Vagina (tissue), 2 donors: Measurements from ENCODE around the gene DAG1. TPM values are rescaled to one million over a fixed set of nuclear protein-coding genes. Genes with fewer than 3 reads are reported as not detected.

ENCODE experiments used
- DNase-seq, 2 donors: peaks; one replicate each; pipeline ENCODE4 v3.0.0-alpha.2; 2017; ENCODE audit errors: extremely low spot score in 2 of 2
- H3K27ac ChIP-seq: fragments of 200-600 bp; sonication (generic); one replicate; pipeline ENCODE4 v1.5.1; 2019
- H3K27me3 ChIP-seq: fragments of 200-600 bp; sonication (generic); one replicate; pipeline ENCODE4 v1.5.1; 2019
- H3K36me3 ChIP-seq, 2 donors: fragments of 200-600 bp; sonication (generic); one replicate each; pipeline ENCODE4 v1.5.1; 2017 to 2019
- H3K4me1 ChIP-seq: fragments of 200-600 bp; sonication (generic); one replicate; pipeline ENCODE4 v1.5.1; 2019
- H3K4me3 ChIP-seq, 2 donors: fragments of 200-600 bp; sonication (generic); 1 replicate in 1 of 2; 2 replicates in 1 of 2; pipeline ENCODE4 v1.5.1; 2016 to 2019
- H3K9me3 ChIP-seq: fragments of 200-600 bp; sonication (generic); one replicate; pipeline ENCODE4 v1.5.1; 2019
- POLR2A ChIP-seq, 2 donors: fragments of 450-650 bp; IDR thresholded peaks; one replicate each; pipeline ENCODE4 v1.6.1; 2017; ENCODE audit warnings: antibody characterized with exemption in 2 of 2, mild to moderate bottlenecking in 2 of 2, moderate library complexity in 2 of 2
- POLR2AphosphoS5 ChIP-seq, 2 donors: sonication (generic); formaldehyde crosslinking; IDR thresholded peaks; one replicate each; pipeline ENCODE4 v1.9.0; 2017; ENCODE audit warnings: antibody characterized with exemption in 2 of 2, mild to moderate bottlenecking in 2 of 2, low read depth in 1 of 2; ENCODE audit not compliant: insufficient read depth in 1 of 2
- intact Hi-C: fragments of 100-400 bp; cut with DNase I; formaldehyde crosslinking; loops from one replicate; pipeline ENCODE4 v1.15.1; 2023
- total RNA-seq: library from RNA; depleted of rRNA; stranded (reverse); fragments of >200 nt; gene quantifications from one replicate; pipeline ENCODE4 v1.2.3, GENCODE V29; 2016
- TF ChIP-seq, protein P1 (sequence below), 3 experiments: fragments of 450-650 bp in 2 of 3; fragments of 200-600 bp in 1 of 3; sonication (generic) in 1 of 3; IDR thresholded peaks; one replicate each; pipeline ENCODE4 v1.5.1; 2017 to 2019; ENCODE audit warnings: antibody characterized with exemption in 3 of 3, mild to moderate bottlenecking in 2 of 3, moderate library complexity in 2 of 3

The DAG1 gene
- total RNA-seq, 1 donor from 2014 or later = 46.7 TPM

DNA sequence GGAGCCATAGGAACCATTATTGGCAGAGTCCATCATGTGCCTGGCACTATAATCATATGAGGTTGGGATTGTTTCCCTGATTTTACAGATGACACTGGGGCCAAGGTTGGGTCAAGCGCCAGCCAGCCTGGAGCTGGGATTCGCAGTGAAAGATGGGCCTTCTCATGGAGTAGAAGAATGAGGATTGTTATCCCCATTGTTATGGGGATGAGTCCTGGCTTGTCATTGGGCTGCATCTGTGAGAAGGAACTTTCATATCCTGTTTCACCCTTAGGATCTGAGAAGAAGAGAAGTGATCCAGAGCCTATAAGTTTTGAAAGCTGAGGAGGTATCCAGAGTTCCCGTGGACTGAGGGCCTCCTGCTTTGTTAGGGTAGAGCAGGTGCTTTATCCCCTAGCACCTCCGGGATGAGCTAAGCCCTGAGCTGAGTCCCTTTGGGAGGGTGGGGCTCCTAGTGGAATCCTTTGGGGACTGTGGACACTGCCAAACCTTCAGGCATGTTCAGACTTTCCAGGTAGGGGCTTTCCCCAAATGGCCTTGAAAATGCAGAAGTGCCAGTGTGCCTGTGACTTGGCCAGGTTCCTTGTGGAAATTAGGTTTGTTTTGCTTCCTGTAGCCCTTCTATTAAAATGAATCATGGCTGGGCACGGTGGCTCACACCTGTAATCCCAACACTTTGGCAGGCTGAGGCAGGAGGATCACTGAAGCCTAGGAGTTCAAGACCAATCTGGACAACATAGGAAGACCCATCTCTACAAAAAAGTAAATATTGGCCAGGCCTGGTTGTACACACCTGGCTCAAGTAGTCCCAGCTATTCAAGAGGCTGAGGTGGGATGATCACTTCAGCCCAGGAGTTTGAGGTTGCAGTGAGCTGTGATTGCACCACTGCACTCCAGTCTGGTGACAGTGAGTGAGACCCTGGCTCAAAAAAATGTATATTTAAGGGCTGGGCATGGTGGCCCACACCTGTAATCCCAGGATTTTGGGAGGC, 54.0 kb downstream of the DAG1 start:
- H3K4me3 ChIP-seq = no peak overlapping the region
- intact Hi-C loops = no loop called here
- peaks cover 10% of the 10 kb centered on the region for H3K4me1 ChIP-seq
- no peak overlapping the region for H3K27ac ChIP-seq
- no peak for DNase-seq
- TF ChIP-seq POLR2AphosphoS5 (IDR thresholded peaks at IDR 0.05; ENCODE audit: insufficient read depth in 1 of 2, low read depth in 1 of 2) (peak in 1 of 2 donors; percentile 15), POLR2A (IDR thresholded peaks at IDR 0.05) (no peak)
- TF ChIP-seq, protein P1, sequence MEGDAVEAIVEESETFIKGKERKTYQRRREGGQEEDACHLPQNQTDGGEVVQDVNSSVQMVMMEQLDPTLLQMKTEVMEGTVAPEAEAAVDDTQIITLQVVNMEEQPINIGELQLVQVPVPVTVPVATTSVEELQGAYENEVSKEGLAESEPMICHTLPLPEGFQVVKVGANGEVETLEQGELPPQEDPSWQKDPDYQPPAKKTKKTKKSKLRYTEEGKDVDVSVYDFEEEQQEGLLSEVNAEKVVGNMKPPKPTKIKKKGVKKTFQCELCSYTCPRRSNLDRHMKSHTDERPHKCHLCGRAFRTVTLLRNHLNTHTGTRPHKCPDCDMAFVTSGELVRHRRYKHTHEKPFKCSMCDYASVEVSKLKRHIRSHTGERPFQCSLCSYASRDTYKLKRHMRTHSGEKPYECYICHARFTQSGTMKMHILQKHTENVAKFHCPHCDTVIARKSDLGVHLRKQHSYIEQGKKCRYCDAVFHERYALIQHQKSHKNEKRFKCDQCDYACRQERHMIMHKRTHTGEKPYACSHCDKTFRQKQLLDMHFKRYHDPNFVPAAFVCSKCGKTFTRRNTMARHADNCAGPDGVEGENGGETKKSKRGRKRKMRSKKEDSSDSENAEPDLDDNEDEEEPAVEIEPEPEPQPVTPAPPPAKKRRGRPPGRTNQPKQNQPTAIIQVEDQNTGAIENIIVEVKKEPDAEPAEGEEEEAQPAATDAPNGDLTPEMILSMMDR (IDR thresholded peaks at IDR 0.05) = no peak
- no peaks in the 10 kb centered on the region for H3K27me3 ChIP-seq
- no peaks in the 10 kb centered on the region for H3K9me3 ChIP-seq
- H3K36me3 ChIP-seq = no peaks in the 10 kb centered on the region

DNA sequence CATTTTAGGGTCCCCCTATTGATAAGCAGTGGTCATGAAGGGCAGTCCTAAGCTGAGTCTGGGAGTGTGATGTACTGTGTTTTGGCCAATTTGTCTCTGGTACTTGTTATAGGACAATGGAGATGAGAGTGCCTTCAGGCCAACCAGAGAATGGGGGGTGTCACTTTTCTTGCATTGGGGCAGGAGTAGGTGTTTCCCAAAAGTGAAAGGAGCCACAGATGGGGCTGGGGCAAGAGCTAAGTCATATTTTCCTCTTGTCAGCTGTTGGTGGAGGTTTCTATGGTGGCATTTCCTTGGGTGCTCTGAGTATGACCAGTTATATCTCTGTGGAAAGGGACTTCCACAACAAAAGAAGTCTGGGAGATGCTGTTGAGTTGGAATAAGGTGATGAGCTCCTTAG, 59.5 kb downstream of the DAG1 start:
- Histone ChIP-seq H3K27ac (no peak overlapping the region), H3K27me3 (no peaks in the 10 kb centered on the region), H3K36me3 (peaks cover 0 to 26% of the 10 kb centered on the region in 2 donors), H3K4me1 (peaks cover 1% of the 10 kb centered on the region), H3K4me3 (no peak overlapping the region), H3K9me3 (no peaks in the 10 kb centered on the region)
- intact Hi-C loops = no loop called here
- DNase-seq = no peak
- TF ChIP-seq POLR2A (IDR thresholded peaks at IDR 0.05) = no peak
- no peak for TF ChIP-seq POLR2AphosphoS5 (IDR thresholded peaks at IDR 0.05; ENCODE audit: insufficient read depth in 1 of 2, low read depth in 1 of 2)
- TF ChIP-seq, protein P1 (IDR thresholded peaks at IDR 0.05) = no peak

DNA sequence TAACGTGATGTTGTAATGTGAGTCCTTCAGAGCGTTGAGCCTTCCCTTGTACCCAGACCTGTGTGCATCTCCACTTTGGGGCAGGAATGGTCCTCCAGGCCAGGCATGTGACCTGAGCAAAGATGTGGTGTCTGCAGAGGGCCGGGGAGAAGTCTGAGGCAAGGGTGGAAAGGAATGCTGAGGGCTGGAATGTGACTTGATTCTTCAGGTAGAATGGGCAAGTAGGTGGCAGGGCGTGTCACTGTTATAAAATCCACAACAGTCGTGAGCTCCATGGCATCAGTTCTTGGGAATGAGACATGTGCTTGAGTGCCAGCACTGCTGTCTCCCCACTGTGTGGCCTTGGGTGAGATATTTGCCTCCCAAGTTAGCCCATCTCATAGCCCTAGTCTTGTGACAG, 60.2 kb downstream of the DAG1 start:
- H3K36me3 ChIP-seq = peaks cover 0 to 26% of the 10 kb centered on the region in 2 donors
- TF ChIP-seq, protein P1 (IDR thresholded peaks at IDR 0.05) = no peak
- TF ChIP-seq POLR2AphosphoS5 (IDR thresholded peaks at IDR 0.05; ENCODE audit: insufficient read depth in 1 of 2, low read depth in 1 of 2) = no peak
- TF ChIP-seq POLR2A (IDR thresholded peaks at IDR 0.05) = no peak
- no peaks in the 10 kb centered on the region for H3K27me3 ChIP-seq
- DNase-seq = no peak
- no peaks in the 10 kb centered on the region for H3K9me3 ChIP-seq
- no peaks in the 10 kb centered on the region for H3K4me1 ChIP-seq
- H3K4me3 ChIP-seq = no peak overlapping the region
- no peak overlapping the region for H3K27ac ChIP-seq
- intact Hi-C loops = no loop called here

DNA sequence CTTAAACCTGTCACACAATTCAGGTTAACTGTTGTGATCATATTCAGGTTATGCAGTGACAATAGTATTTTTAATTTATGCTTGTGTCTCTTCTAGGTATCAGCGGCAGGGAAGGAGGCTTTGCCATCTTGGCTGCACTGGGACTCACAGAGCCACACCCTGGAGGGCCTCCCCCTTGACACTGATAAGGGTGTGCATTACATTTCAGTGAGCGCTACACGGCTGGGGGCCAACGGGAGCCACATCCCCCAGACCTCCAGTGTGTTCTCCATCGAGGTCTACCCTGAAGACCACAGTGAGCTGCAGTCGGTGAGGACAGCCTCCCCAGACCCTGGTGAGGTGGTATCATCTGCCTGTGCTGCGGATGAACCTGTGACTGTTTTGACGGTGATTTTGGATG, 60.6 kb downstream of the DAG1 start:
- H3K4me3 ChIP-seq = no peak overlapping the region
- H3K9me3 ChIP-seq = no peaks in the 10 kb centered on the region
- no peaks in the 10 kb centered on the region for H3K27me3 ChIP-seq
- DNase-seq = no peak
- H3K4me1 ChIP-seq = no peaks in the 10 kb centered on the region
- H3K36me3 ChIP-seq = peaks cover 0 to 26% of the 10 kb centered on the region in 2 donors
- intact Hi-C loops = no loop called here
- no peak overlapping the region for H3K27ac ChIP-seq
- no peak for TF ChIP-seq POLR2A (IDR thresholded peaks at IDR 0.05)
- TF ChIP-seq, protein P1 (IDR thresholded peaks at IDR 0.05) = no peak
- no peak for TF ChIP-seq POLR2AphosphoS5 (IDR thresholded peaks at IDR 0.05; ENCODE audit: insufficient read depth in 1 of 2, low read depth in 1 of 2)

DNA sequence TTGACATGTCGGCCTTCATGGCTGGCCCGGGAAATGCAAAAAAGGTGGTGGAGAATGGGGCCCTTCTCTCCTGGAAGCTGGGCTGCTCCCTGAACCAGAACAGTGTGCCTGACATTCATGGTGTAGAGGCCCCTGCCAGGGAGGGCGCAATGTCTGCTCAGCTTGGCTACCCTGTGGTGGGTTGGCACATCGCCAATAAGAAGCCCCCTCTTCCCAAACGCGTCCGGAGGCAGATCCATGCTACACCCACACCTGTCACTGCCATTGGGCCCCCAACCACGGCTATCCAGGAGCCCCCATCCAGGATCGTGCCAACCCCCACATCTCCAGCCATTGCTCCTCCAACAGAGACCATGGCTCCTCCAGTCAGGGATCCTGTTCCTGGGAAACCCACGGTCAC, 61.2 kb downstream of the DAG1 start:
- TF ChIP-seq POLR2AphosphoS5 (IDR thresholded peaks at IDR 0.05; ENCODE audit: insufficient read depth in 1 of 2, low read depth in 1 of 2) (no peak), POLR2A (IDR thresholded peaks at IDR 0.05) (no peak)
- TF ChIP-seq, protein P1 (IDR thresholded peaks at IDR 0.05) = no peak
- Histone ChIP-seq H3K36me3 (peaks cover 0 to 26% of the 10 kb centered on the region in 2 donors), H3K9me3 (no peaks in the 10 kb centered on the region), H3K4me1 (no peaks in the 10 kb centered on the region), H3K27ac (no peak overlapping the region), H3K27me3 (no peaks in the 10 kb centered on the region), H3K4me3 (no peak overlapping the region)
- intact Hi-C loops = no loop called here
- DNase-seq = no peak
